ENCODE results near the gene MOAP1.

GRCh38 chr14:93199031-93199430 lies 14.3 kb upstream of the MOAP1 start:
- TF ChIP-seq, protein P1, sequence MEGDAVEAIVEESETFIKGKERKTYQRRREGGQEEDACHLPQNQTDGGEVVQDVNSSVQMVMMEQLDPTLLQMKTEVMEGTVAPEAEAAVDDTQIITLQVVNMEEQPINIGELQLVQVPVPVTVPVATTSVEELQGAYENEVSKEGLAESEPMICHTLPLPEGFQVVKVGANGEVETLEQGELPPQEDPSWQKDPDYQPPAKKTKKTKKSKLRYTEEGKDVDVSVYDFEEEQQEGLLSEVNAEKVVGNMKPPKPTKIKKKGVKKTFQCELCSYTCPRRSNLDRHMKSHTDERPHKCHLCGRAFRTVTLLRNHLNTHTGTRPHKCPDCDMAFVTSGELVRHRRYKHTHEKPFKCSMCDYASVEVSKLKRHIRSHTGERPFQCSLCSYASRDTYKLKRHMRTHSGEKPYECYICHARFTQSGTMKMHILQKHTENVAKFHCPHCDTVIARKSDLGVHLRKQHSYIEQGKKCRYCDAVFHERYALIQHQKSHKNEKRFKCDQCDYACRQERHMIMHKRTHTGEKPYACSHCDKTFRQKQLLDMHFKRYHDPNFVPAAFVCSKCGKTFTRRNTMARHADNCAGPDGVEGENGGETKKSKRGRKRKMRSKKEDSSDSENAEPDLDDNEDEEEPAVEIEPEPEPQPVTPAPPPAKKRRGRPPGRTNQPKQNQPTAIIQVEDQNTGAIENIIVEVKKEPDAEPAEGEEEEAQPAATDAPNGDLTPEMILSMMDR (IDR thresholded peaks at IDR 0.05), result no peak
- no peak for TF ChIP-seq POLR2A (IDR thresholded peaks at IDR 0.05)
